HPDE6-E6E7 (cell line): ENCODE measurements around the gene HYLS1.

Source experiments
- DNase-seq: peaks from one replicate; pipeline ENCODE4 v3.0.0; 2011; ENCODE audit warnings: missing footprints; ENCODE audit errors: extremely low spot score

Gene HYLS1

DNA sequence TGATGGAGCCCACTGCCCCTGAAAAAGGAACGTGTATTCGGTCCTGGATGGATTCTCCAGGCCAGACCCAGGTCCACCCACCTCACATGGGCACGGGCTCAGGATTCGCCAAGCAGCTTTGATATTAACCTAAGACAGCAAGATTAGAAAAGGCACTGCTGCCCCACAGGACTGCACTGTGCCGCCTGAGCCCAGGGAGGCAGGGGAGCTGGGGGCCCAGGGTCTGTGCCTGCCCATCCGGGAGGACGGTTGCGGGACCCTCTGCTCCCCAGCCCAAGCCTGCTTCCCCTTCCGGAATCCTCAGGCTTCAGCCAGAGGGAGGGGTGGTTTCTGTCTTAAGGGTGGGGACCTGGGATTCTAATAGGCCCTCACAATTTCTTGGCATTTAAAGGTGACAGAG lies 44.8 kb downstream of the HYLS1 start:
- DNase-seq, result no peak

DNA sequence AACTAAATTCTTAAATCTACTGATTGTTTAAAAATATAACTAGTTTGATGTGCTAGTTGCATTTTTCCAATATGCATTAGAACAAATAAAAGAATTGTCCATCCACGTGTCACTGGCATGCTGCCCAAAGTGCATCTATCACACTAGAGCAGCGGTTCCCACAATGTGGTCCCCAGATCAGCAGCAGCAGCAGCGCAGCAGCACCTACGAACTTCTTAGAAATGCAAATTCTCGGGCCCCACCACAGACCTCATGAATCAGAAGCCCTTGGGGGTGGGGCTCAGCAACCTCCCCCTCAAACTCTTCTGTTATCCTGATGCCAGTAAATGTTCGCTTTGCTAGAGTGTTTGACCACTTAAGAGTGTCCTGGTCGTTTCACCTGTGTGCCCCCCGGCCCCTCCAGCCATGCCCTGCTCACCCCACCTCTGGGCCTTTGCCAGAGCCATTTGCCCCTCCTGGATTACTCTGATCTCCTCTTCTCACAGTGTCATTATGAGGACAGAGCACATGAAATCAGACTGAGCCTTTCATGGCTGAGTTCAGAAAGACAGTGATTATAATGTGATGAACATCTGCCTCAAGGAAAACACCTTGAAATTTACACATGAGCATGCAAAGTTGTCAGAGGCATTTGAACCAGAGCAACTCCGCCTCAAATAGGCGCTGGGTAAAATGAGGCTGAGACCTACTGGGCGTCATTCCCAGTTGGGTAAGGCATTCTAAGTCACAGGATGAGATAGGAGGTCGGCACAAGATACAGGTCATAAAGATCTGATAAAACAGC lies 45.8 kb downstream of the HYLS1 start:
- no peak for DNase-seq

DNA sequence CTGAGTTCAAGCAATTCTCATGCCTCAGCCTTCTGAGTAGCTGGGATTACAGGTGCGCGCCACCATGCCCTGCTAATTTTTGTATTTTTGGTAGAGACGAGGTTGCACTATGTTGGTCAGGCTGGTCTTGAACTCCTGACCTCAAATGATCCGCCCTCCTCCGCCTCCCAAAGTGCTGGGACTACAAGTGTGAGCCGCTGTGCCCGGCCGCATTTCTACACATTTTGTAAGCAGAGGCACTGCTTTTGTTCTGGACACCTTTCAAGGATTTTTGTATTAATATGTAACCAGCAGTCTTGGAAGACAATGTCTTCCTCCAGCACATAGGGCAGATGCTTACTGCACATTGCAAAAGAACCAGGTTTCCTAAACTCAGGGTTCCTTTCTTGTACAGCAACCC lies 47.0 kb downstream of the HYLS1 start:
- no peak for DNase-seq

DNA sequence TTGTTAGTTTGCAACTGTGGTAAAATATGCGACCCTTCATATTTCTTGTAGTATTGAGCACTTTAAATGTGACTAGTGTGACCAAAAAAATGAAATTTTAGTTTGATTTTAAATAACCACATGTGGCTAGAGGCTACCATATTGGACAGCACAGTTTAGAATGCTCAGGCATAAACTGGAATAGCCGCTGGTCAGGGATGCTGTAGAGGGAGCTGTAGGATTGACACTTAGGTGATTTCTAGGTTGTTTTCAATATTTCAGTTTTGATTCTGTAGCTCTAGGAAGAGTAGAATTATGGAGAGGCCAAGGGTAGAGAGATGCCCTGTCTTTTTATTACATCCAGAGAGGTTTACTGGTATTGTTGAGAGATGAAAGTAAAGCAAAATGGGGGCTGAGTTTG lies 47.6 kb downstream of the HYLS1 start:
- DNase-seq, result no peak

DNA sequence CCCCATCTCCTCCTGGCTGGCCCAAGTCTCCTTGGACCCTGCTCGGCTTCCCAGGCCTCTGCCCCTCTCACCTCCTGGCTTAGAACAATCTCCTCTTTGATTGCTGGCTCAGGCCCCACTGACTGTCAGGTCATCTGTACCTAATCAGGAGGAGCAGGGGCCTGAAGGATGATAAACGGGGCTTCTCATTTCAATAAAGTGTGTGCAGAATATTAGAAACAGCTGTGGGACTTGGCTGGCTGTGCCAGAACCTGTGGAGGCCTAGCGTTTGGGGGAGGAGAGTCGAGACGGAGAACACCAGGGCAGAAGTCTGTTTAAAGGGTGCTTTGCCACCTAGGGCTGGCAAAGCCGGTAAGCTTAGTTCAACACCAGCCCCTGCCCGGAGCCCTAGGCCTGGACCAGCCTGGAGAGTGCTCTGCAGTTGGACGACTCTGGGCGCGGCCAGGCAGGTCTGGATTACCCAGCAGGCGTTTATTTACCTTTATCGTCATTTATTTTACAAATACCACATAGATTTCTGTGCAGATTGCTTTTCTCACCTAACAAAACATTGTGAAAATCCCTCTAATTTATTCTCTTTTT lies 48.2 kb downstream of the HYLS1 start:
- no peak for DNase-seq

DNA sequence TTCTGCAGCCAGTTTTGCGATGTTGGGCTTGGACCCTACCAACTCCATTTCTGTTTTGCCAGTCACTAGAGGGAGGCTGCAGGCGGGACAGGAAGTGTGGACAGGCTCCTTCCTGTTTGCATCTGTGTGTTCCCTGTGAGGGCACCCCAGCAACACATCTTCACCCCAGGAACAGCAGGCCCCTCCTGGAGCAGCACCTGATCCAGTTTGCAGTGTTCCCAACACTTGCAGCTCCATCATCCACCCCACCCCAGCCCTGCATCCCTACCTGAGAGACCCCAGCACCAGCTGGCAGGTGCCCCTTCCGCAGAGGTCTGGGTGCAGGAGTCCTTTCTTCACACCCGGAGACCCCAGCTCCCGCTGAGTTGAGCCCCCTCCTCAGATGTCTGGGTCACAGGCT lies 51.0 kb downstream of the HYLS1 start:
- no peak for DNase-seq

DNA sequence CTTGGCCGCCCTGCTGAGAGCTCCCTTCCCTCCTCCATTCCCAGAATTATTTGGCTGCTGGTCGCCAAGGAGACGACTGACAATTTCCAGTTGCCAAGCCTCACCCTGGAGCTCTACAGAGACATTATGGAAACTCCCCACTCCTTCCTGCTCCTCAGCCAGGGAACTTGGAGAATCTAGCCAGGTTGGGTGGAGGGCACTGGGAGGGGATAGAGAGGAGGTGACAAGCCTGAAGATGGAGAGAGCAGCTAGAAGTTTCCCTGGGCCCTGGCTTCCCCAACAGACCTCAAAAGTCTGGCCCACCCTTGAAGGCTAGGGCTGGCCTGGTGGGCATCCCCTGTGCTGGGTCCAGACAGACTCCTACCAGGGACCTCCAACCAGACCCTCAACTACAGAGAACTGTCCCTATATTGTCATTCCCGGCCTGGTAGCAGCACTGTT lies 51.6 kb downstream of the HYLS1 start:
- DNase-seq, result no peak

DNA sequence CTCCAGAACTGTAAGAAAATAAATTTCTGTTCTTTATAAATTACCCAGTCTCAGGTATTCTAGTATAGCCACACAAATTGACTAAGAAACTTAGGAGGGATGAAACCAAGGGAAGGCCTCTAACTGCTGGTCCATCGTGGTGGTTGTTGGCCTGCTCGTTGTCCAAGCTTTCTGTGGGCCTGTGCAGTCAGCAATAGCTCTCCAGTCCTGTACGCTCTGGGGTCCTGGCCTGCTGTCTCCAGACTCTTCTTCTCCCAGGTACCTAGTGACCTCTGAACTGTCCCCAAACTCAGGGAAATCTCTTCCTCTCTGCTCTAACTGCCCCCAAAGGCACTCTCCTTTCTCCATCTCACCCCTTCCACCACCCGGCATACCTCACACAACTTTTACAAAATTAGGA lies 52.7 kb downstream of the HYLS1 start:
- no peak for DNase-seq

DNA sequence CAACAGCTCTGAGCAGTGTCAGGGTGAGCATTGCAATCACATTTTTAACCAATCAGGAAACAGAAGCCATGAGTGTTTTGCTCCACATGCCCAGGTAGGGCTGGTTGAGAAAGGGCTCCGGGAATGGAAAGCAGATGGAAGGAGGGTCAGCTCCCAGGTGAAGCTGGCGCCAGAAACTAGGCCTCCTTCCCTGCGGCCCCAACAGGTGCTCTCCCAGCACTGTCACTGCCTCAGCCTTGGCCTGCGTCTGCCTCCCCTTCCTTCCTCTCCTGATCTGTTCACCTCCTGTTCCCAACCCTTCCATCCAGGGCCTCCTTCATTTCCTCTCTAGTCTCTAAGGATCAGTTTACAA lies 53.8 kb downstream of the HYLS1 start:
- DNase-seq, result no peak

DNA sequence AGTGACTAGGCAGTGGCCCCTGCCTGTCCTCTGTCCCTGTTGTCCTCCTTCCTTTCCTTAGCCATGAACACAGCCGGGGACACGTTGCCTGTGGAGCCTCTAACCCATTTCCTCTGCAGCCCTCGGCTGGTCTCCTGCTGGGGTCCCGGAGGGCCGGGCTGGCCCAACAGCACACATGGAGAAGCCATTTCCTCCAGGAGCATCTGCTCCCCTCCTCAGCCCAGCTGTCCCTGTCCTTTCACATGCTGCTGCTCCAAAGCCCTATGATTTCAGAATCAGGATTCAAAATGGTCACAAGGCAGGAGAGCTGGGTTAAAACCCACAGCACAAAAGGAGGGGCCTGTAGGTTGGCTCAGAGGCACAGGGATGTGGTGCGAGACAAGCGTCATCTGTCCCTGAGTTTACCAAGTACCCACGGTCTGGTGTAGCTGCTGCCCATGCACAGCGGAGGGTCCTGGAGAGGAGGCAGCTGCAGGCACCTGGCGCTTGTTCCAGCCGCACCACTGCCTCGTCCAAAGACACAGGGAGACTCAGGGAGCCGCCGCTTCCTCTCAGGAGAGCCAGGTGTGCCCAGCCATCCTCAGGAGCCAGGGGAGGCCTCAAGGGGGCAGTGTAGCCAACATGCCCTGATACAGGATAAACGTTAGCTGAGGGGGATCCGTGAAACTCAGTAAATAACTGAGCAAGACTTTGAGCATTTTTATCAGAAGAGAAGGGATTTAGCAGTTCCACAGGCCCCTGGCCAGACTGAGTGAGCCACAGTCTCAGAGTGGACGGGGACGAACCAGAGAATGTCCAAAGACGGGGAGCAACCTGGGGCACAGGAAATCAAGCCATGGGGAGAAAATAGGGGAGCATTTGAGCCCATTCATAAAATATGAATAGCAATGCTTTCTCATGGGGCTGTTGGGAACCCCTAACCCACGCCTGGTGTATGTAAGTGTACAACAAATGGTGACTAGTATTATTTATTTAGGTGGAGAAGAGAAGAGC lies 54.4 kb downstream of the HYLS1 start:
- DNase-seq, result peak; percentile 67

DNA sequence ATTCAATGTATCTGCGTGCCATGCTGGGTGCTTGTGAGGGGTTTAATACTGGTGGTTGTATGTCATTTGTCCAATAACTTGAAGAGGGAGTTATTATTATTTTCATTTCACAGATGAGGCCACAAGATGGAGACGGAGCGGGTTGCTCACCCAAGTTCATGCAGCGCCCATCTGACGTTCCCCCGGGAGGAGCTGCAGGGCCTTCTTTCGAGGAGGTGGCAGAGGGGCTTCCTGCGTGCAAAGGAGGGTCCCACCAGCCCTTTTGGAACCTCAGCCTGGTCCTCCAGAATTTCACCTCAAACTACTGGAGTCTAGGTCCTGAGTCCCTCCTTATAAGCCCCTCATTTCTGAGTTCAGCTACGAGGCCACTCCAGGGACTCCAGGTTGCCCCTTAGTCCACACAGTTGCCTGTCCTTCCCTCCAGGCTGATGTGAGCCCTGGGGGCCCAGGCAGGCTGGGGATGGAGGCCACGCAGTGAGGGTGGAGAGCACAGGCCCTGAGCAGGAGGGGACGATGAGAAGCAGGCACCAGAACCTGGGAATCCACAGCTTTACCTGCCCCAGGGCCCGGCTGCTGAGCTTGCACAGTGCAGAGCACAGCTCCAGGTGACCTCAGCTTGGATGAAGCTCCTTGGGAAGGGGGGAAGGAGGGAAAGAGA lies 55.4 kb downstream of the HYLS1 start:
- no peak for DNase-seq

DNA sequence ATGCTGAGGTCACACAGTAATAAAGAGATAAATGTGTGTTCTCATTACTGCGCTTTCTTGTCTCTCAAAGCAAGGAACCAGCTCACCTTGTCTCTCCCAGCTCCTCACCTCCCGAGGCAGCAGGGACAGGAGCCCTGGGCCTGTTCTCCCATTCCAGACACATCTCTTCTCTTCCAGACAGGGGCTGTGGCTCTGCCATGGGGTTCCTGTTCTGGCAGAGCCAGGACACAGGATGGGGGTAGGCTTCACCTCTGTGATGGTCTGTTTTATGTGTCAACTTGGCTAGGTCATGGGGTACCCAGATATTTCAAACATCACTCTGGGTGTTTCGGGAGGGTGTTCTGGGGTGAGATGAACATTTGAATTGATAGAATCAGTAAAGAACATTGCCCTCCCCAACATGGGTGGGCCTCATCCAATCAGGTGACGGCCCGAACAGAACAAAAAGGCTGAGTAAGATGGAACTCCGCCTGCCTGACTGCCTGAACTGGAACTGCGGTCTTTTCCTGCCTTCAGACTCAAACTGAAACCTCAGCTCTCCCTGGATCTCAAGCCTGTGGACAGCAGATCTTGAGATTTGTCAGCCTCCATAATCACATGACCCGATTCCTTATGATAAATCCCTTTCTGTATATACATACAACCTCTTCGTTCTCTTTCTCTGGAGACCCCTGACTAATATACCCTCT lies 56.3 kb downstream of the HYLS1 start:
- no peak for DNase-seq

DNA sequence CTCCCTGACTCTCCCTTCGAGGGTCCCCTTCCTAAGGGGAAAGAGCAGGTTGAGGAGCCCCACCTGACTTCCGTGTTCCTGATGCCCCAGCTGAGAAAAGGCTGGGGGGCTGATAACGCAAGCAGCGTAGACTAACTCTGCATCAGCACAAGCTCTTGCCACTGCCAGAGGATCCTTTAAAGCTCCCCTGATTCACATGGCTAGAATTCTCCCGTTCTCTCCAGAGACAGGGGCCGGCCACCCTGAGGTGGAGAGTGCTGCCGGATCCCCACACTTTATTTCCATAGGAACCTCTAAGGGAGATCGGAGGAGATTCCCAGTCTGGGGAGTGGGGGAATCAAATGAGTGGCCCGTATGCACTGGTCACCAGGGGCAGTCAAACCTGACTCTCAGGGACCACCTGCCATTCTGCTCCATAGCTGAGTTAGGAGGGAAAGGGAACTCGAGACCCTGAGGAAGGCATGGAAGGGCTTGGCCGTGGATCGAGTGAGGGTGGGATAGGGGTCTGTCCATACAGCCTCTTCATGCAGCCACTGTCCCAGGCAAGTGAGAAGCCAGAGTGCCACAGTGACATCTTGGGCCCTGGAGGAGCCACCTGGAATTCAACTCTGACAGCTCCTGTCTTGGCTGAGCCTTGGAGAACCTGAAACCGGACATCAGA lies 57.0 kb downstream of the HYLS1 start:
- no peak for DNase-seq

DNA sequence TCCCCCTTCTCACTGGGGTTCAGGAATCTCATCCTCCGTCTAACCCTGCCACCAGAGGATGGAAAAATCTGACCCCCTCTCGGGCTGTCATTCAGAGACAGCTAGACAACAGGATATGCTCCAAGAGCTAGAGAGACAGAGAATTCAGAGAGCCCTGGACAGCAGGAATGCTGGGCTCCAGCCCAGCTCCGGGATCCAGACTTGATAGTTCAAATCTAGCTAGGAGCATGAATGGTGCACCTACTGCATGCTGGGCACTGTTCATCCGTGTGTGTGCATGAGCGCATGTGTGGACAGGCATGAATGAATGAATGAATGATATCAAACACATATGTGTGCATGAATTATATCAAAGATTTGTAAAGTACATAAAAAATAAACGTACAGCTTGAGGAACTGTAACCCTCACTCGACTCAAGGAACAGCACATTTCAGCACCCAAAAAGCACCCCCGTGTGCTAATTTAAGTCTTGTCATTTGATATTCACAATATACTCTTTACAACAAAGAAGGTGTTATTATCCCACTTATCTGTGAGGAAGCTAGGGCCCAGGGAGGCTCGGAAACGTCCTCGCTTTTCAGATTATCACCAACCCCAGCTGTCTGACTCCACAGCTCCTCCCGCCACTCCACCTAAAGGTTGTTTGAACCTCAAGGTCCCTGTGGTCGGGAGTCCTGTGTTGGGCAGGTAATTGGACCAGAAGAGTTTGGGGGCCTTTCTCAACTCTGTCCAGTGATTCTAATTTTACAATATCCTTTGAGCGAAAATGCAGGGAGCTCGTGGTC lies 57.7 kb downstream of the HYLS1 start:
- DNase-seq, result no peak

DNA sequence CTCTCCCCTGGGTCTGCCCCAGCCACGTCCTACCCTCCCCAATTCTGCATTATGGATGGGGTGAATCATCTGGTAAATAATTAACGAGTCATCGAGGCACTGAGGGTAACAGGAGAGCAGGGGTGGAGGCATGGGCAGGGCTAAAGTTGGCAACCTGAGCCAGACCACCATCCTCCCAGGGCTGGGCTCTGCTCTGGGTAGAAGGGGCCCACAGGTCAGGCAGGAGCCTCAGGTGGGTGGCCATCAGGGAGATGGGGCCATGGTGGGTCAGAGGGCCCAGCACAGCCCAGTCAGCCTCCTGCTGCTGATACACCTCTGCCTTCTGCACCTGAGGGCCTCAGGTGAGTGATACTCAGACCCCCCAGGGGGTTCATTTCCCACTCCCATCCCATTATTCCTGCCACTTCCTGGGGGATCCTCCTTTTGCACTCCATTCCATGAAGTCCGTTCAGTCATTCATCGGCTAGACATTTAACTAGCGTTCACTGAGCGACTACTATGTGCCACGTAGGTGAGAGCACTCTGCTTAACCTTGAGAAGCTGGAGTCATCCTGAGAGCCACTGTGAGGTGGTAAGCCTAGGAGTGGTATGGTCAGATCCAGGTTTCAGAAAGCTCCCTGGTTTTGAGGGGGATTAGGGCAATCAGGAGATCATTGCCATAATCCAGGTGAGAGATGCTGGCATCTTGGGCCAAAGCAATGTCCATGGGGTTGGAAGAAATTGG lies 58.5 kb downstream of the HYLS1 start, which contains the start of gene VSIG10L2:
TSS of gene VSIG10L2 (plus strand) at position 248 of the 724 bp plus-strand sequence. CDS start at position 260, 12 bp downstream.
- no peak for DNase-seq

DNA sequence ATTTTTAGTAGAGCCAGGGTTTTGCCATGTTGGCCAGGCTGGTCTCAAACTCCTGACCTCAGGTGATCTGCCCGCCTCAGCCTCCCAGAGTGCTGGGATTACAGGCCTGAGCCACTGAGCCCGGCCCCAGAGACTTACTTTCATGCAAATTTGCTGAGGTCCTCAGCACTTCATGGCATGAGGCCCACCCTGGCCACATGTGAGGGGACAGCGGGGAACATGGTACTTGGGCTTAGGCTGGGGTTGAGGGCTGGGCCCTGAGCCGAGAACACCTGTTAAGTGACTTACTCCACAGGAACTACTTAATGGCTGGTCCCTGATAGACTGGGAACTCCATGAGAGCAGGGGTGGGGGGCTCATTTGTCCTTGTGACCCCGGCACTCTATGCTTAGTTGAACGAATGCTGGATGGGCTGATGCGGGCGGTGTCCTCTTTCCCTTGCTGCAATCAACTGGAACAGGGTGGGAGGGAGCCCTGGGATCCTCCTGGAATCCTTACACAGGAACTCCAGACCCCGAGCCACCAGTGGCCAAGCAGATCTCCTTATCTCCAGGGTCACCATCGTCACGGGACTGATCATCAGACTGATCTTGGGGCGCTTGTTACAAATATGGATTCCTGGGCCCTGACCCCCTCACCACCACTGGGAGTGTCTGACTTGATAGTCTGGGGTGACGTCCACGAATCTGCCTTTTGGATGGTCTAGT lies 59.4 kb downstream of the HYLS1 start:
- DNase-seq, result no peak

DNA sequence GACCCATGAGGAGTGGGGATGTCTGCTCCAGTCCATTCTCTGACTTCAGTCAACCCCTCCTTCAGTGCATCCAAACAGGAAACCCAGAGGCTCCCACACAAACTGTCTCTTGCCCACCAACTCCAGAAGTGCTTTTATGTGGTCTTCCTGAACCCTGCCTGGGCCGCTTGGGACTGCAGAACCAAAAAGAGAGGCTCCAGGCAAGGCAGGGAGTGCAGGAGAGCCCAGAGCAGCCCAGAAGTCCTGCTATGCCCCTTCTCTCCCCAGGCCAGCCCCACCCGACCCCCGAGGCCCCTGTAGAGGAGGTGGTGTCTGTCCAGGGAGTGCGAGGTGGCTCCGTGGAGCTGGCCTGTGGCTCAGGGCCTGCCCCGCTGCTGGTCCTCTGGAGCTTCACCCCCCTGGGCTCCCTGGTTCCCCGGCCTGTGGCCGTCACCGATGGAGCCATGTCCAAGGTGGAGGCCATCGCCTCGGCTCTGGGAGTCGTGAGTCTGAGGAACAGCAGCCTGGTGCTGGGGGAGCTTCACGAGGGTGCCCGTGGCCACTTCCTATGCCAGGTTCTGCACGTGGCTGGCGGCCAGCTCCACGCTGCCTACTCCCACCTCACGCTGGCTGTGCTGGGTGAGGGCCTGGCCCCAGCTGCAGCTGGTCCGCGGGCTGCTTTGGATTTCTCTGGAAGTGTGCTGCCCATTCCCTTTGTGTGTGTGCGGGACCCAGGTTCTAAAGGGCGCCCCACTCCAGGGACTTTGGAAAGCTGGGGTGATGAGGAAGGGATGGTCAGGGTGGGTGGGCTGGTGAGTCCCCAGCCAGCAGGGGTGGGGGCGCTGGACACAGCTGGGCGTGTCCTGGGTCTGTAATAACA lies 60.2 kb downstream of the HYLS1 start:
- DNase-seq, result no peak
